Measurements from ENCODE around the gene PEDS1. TPM values are rescaled to one million over a fixed set of nuclear protein-coding genes. Genes with fewer than 3 reads are reported as not detected.
"Not testable (repeated sequence)": the region's sequence is repeated elsewhere in the genome, so short reads cannot be mapped to it uniquely, and the experiment has no call there.

Gene PEDS1
- total RNA-seq (2021) (34.8 and 37.7 TPM in 2 replicates), Bru-seq, nascent RNA (percentile 76 among the genes with signal in this experiment), BruChase-seq, experiment 1, labeled RNA remaining after a 2-hour chase (percentile 86 among the genes with signal in this experiment), BruChase-seq, experiment 2, labeled RNA remaining after a 6-hour chase (percentile 93 among the genes with signal in this experiment)
- long read RNA-seq, full-length matches to known transcripts, result 83 of 103 reads
- long read RNA-seq, partial matches to known transcripts, result 1 of 103 reads
- long read RNA-seq, other reads (novel, unspliced or antisense), result 19 of 103 reads

- H4K20me1 ChIP-seq (ENCODE audit: insufficient read depth), result no peaks in the 10 kb centered on the region; the same call in 1 of the 2 replicates
- H3K4me2 ChIP-seq, result peak within 1 kb of the TSS; percentile 95
- H3K27ac ChIP-seq, result no peak within 1 kb of the TSS; the same call in 1 of the 2 replicates
- peaks cover 13% of the 10 kb centered on the region; the same call in 1 of the 2 replicates for H3F3A ChIP-seq (ENCODE audit: insufficient read depth, low read depth)
- BruUV-seq (replicated peaks), result TSS peak; percentile 93
- H3K9me2 ChIP-seq (ENCODE audit: insufficient read depth), result no peaks in the 10 kb centered on the region
- H3K4me1 ChIP-seq (replicated peaks; ENCODE audit: insufficient read depth), result peaks cover 34% of the 10 kb centered on the region
- ChIA-PET POLR2A (ENCODE audit: unreplicated experiment) (interaction anchor here (0.5 to 1.0 kb wide), 12 partner anchors 12 to 1619 kb away, joined by 3 to 12 read pairs (median 4); no protein-coding TSS in a partner anchor), CTCF (interaction anchor here (0.6 to 3.2 kb wide), 9 partner anchors 12 to 900 kb away, joined by 3 to 32 read pairs (median 5); no protein-coding TSS in a partner anchor)
- no peaks in the 10 kb centered on the region for H3K9me3 ChIP-seq (ENCODE audit: insufficient read depth, low read depth)
- TF ChIP-seq EZH2 (IDR thresholded peaks at IDR 0.05; ENCODE audit: low read depth), result no peak
- TF ChIP-seq CTCF (conservative IDR thresholded peaks at IDR 0.05), result no peak
- peak; percentile 79 to 94 for DNase-seq
- H3K79me2 ChIP-seq (ENCODE audit: low read depth), result peaks cover 45% of the 10 kb centered on the region
- peak within 1 kb of the TSS; percentile 80 for H3K4me3 ChIP-seq
- no peaks in the 10 kb centered on the region for H3K36me3 ChIP-seq (ENCODE audit: low read depth)
- H3K27me3 ChIP-seq (ENCODE audit: insufficient read depth, low read depth), result no peaks in the 10 kb centered on the region
- peak within 1 kb of the TSS; percentile 92 for H2AFZ ChIP-seq
- intact Hi-C loops (cut with micrococcal nuclease; ENCODE audit: unreplicated experiment), result loop anchor here (1.0 to 5.0 kb wide), 3 partner anchors 13 to 83 kb away; partner anchors contain the start of gene UBE2V1
These were observed at the start of gene PEDS1 for GRCh38 chr20:50153500-50154377. Gene PEDS1, minus strand, starts transcription at chr20:50153723. Its CDS starts 86 bp downstream, at chr20:50153637.

GRCh38 chr20:50202677-50203076 is 49.2 kb upstream of the PEDS1 start:
- POLR2A ChIA-PET (ENCODE audit: unreplicated experiment), result no interaction called here
- peak in 1 of 2 experiments; percentile 31 for DNase-seq

GRCh38 chr20:50201710-50202109 is 48.2 kb upstream of the PEDS1 start:
- CTCF ChIA-PET, result not testable (repeated sequence)
- POLR2A ChIA-PET (ENCODE audit: unreplicated experiment), result interaction anchor here (0.7 kb wide), 2 partner anchors 145 to 213 kb away, joined by 3 to 4 read pairs; no protein-coding TSS in a partner anchor

More at GRCh38 chr20:50202677-50203076, 49.2 kb upstream of the PEDS1 start:
- no peaks in the 10 kb centered on the region for H3K9me3 ChIP-seq (ENCODE audit: insufficient read depth, low read depth)
- intact Hi-C loops (cut with micrococcal nuclease; ENCODE audit: unreplicated experiment), result no loop called here
- no peaks in the 10 kb centered on the region for H3K27me3 ChIP-seq (ENCODE audit: insufficient read depth, low read depth)
- no peaks in the 10 kb centered on the region for H3K4me1 ChIP-seq (replicated peaks; ENCODE audit: insufficient read depth)
- no peaks in the 10 kb centered on the region for H3K79me2 ChIP-seq (ENCODE audit: low read depth)
- no peaks in the 10 kb centered on the region for H3K9me2 ChIP-seq (ENCODE audit: insufficient read depth)
- H2AFZ ChIP-seq, result no peak overlapping the region
- no peaks in the 10 kb centered on the region for H4K20me1 ChIP-seq (ENCODE audit: insufficient read depth)
- no peak overlapping the region for H3K4me3 ChIP-seq
- BruUV-seq (replicated peaks), result no TSS peak
- TF ChIP-seq CTCF (conservative IDR thresholded peaks at IDR 0.05), result no peak
- no peak for TF ChIP-seq EZH2 (IDR thresholded peaks at IDR 0.05; ENCODE audit: low read depth)
- H3K27ac ChIP-seq, result no peak overlapping the region
- CTCF ChIA-PET, result no interaction called here
- no peaks in the 10 kb centered on the region for H3K36me3 ChIP-seq (ENCODE audit: low read depth)
- no peak overlapping the region for H3K4me2 ChIP-seq
- peaks cover 36% of the 10 kb centered on the region for H3F3A ChIP-seq (ENCODE audit: insufficient read depth, low read depth)

More at GRCh38 chr20:50201710-50202109, 48.2 kb upstream of the PEDS1 start:
- H3K4me3 ChIP-seq; H4K20me1 ChIP-seq (ENCODE audit: insufficient read depth); intact Hi-C loops (cut with micrococcal nuclease; ENCODE audit: unreplicated experiment); H3K79me2 ChIP-seq (ENCODE audit: low read depth); H3K27ac ChIP-seq; H3K9me2 ChIP-seq (ENCODE audit: insufficient read depth); H3K4me2 ChIP-seq; DNase-seq; H2AFZ ChIP-seq; H3K27me3 ChIP-seq (ENCODE audit: insufficient read depth, low read depth); H3K4me1 ChIP-seq (replicated peaks; ENCODE audit: insufficient read depth); H3K9me3 ChIP-seq (ENCODE audit: insufficient read depth, low read depth); BruUV-seq (replicated peaks); H3K36me3 ChIP-seq (ENCODE audit: low read depth): not testable (repeated sequence)
- peaks cover 44% of the 10 kb centered on the region for H3F3A ChIP-seq (ENCODE audit: insufficient read depth, low read depth)

All from PC-9 (cell line).